T-helper 22 cell (primary cell): ENCODE results near the gene PXK.
"Not testable (repeated sequence)": the region's sequence is repeated elsewhere in the genome, so short reads cannot be mapped to it uniquely, and the experiment has no call there.

ENCODE experiments used
- DNase-seq: peaks from one replicate; pipeline ENCODE4 v3.0.0-alpha.2; 2020; ENCODE audit warnings: low read depth

PXK gene

GRCh38 chr3:58323529-58324390 lies 8.9 kb upstream of the PXK start:
- DNase-seq = no peak

- DNase-seq = no peak
Measured at GRCh38 chr3:58324391-58325390, 8.0 kb upstream of the PXK start.

- DNase-seq = no peak
Measured at GRCh38 chr3:58325525-58325992, 7.1 kb upstream of the PXK start.

- no peak for DNase-seq
Measured at GRCh38 chr3:58326267-58326900, 6.3 kb upstream of the PXK start.

GRCh38 chr3:58329150-58329921 lies 3.4 kb upstream of the PXK start:
- no peak for DNase-seq

- DNase-seq = no peak
Measured at GRCh38 chr3:58329922-58330413, 2.7 kb upstream of the PXK start.

GRCh38 chr3:58331593-58332152 lies 1.0 kb upstream of the PXK start:
- no peak for DNase-seq

- no peak for DNase-seq
Measured at GRCh38 chr3:58333206-58334012, 717 bp downstream of the PXK start.

GRCh38 chr3:58334013-58334321 lies 1.3 kb downstream of the PXK start:
- no peak for DNase-seq

GRCh38 chr3:58334506-58334884 lies 1.8 kb downstream of the PXK start:
- DNase-seq = no peak

- no peak for DNase-seq
Measured at GRCh38 chr3:58335652-58335947, 2.9 kb downstream of the PXK start.

GRCh38 chr3:58336135-58336882 lies 3.6 kb downstream of the PXK start:
- no peak for DNase-seq

GRCh38 chr3:58337190-58337589 lies 4.5 kb downstream of the PXK start:
- no peak for DNase-seq

GRCh38 chr3:58339146-58339545 lies 6.5 kb downstream of the PXK start:
- not testable (repeated sequence) for DNase-seq

GRCh38 chr3:58340594-58341244 lies 8.0 kb downstream of the PXK start:
- DNase-seq = no peak

GRCh38 chr3:58341376-58341775 lies 8.7 kb downstream of the PXK start:
- no peak for DNase-seq

GRCh38 chr3:58342676-58343075 lies 10.0 kb downstream of the PXK start:
- DNase-seq = no peak

- DNase-seq = no peak
Measured at GRCh38 chr3:58345457-58345856, 12.8 kb downstream of the PXK start.

- DNase-seq = no peak
Measured at GRCh38 chr3:58346368-58346767, 13.7 kb downstream of the PXK start.
